ENCODE data around the gene ETNK2. TPM values are rescaled to one million over a fixed set of nuclear protein-coding genes. Genes with fewer than 3 reads are reported as not detected.

Gene ETNK2
- total RNA-seq, 1 donor from 2014 or later: 6.8 TPM

- Histone ChIP-seq H3K27ac (ENCODE audit: low read depth, low read length) (no peak overlapping the region), H3K27me3 (ENCODE audit: control insufficient read depth in 3 of 3, insufficient read depth in 3 of 3, low read length in 3 of 3) (peaks cover 19 to 51% (median 20%) of the 10 kb centered on the region in 3 donors)
Observed at GRCh38 chr1:204192589-204193352, 40.9 kb upstream of the ETNK2 start.

GRCh38 chr1:204192046-204192445 lies 40.2 kb upstream of the ETNK2 start:
- Histone ChIP-seq H3K36me3 (ENCODE audit: control insufficient read depth in 3 of 3, insufficient read depth in 3 of 3, low read length in 3 of 3) (no peaks in the 10 kb centered on the region), H3K4me3 (ENCODE audit: low read length in 3 of 3) (no peak overlapping the region), H3K4me1 (ENCODE audit: control insufficient read depth in 3 of 3, insufficient read depth in 3 of 3, low read length in 3 of 3) (peaks cover 2 to 19% (median 7%) of the 10 kb centered on the region in 3 donors), H3K27me3 (ENCODE audit: control insufficient read depth in 3 of 3, insufficient read depth in 3 of 3, low read length in 3 of 3) (peaks cover 26 to 57% (median 27%) of the 10 kb centered on the region in 3 donors), H3K27ac (ENCODE audit: low read depth, low read length) (no peak overlapping the region), H3K9ac (ENCODE audit: low read depth in 1 of 3, low read length in 3 of 3) (no peak overlapping the region), H3K9me3 (ENCODE audit: control insufficient read depth in 3 of 3, low read length in 3 of 3) (no peaks in the 10 kb centered on the region)

More at GRCh38 chr1:204192589-204193352, 40.9 kb upstream of the ETNK2 start:
- H3K9ac ChIP-seq (ENCODE audit: low read depth in 1 of 3, low read length in 3 of 3): no peak overlapping the region
- no peak overlapping the region for H3K4me3 ChIP-seq (ENCODE audit: low read length in 3 of 3)
- no peaks in the 10 kb centered on the region for H3K36me3 ChIP-seq (ENCODE audit: control insufficient read depth in 3 of 3, insufficient read depth in 3 of 3, low read length in 3 of 3)
- H3K4me1 ChIP-seq (ENCODE audit: control insufficient read depth in 3 of 3, insufficient read depth in 3 of 3, low read length in 3 of 3): peaks cover 2 to 23% (median 7%) of the 10 kb centered on the region in 3 donors
- no peaks in the 10 kb centered on the region for H3K9me3 ChIP-seq (ENCODE audit: control insufficient read depth in 3 of 3, low read length in 3 of 3)

DNA sequence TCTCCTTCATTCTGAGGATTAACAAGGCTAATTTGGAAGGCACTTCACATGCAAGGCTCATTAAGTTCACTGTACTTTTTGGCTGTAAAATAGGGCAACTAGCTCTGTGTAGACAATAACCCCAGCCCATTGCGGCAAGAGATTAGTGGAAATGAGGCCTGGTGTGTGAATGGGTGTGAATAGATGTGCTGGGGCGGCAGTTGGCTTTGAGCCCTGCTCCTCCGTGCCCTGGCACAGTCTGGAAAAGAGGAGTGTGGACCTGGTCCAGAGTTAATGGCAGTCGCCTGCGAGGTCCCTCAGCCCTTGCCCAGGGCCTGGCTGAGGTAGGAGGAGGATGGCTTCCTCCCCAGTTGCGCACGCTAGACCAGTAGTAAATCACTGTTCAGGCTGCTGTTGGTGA lies 39.6 kb upstream of the ETNK2 start:
- Histone ChIP-seq H3K9me3 (ENCODE audit: control insufficient read depth in 3 of 3, low read length in 3 of 3) (no peaks in the 10 kb centered on the region), H3K27me3 (ENCODE audit: control insufficient read depth in 3 of 3, insufficient read depth in 3 of 3, low read length in 3 of 3) (peaks cover 27 to 56% (median 29%) of the 10 kb centered on the region in 3 donors), H3K27ac (ENCODE audit: low read depth, low read length) (no peak overlapping the region), H3K9ac (ENCODE audit: low read depth in 1 of 3, low read length in 3 of 3) (no peak overlapping the region), H3K4me1 (ENCODE audit: control insufficient read depth in 3 of 3, insufficient read depth in 3 of 3, low read length in 3 of 3) (peaks cover 2 to 19% (median 7%) of the 10 kb centered on the region in 3 donors), H3K36me3 (ENCODE audit: control insufficient read depth in 3 of 3, insufficient read depth in 3 of 3, low read length in 3 of 3) (no peaks in the 10 kb centered on the region), H3K4me3 (ENCODE audit: low read length in 3 of 3) (no peak overlapping the region)

GRCh38 chr1:204190212-204191211 lies 38.7 kb upstream of the ETNK2 start:
- H3K27me3 ChIP-seq (ENCODE audit: control insufficient read depth in 3 of 3, insufficient read depth in 3 of 3, low read length in 3 of 3): peaks cover 27 to 55% (median 29%) of the 10 kb centered on the region in 3 donors
- no peaks in the 10 kb centered on the region for H3K9me3 ChIP-seq (ENCODE audit: control insufficient read depth in 3 of 3, low read length in 3 of 3)
- no peak overlapping the region for H3K27ac ChIP-seq (ENCODE audit: low read depth, low read length)
- no peak overlapping the region for H3K9ac ChIP-seq (ENCODE audit: low read depth in 1 of 3, low read length in 3 of 3)
- no peaks in the 10 kb centered on the region for H3K36me3 ChIP-seq (ENCODE audit: control insufficient read depth in 3 of 3, insufficient read depth in 3 of 3, low read length in 3 of 3)
- H3K4me3 ChIP-seq (ENCODE audit: low read length in 3 of 3): no peak overlapping the region
- peaks cover 2 to 19% (median 7%) of the 10 kb centered on the region in 3 donors for H3K4me1 ChIP-seq (ENCODE audit: control insufficient read depth in 3 of 3, insufficient read depth in 3 of 3, low read length in 3 of 3)

DNA sequence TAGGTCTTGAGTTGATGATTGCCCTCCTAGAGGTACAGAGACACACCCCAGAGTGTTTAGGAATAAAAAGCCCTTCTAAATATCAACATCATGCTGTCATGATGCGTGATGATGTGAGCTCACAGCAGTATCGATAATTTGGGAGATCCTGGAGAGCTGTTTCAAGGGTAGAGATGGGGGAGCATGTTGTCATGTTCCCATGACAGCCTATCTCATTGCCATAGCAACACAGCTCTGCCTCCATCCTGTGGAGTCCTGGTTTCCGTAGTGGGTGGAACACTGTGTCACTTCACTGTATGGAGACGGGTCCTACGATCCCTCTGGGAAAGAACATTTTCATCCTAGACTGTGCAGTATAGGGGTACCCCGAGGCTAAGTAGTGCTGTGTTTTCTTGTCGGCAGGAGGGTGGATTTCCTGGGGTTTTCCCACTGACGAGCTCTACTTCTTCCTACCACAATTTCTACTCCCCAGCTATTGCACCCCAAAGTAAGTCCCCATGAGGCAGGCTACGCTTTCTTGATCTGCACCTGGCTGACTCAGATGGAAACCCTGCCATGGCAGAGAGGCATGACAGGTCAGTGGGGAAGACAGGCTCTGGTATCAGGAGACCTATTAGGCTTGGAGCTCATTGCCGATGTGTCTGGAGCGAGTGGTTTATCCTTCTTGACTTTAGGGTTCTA lies 37.3 kb upstream of the ETNK2 start:
- H3K9me3 ChIP-seq (ENCODE audit: control insufficient read depth in 3 of 3, low read length in 3 of 3): no peaks in the 10 kb centered on the region
- no peaks in the 10 kb centered on the region for H3K36me3 ChIP-seq (ENCODE audit: control insufficient read depth in 3 of 3, insufficient read depth in 3 of 3, low read length in 3 of 3)
- peaks cover 2 to 19% (median 7%) of the 10 kb centered on the region in 3 donors for H3K4me1 ChIP-seq (ENCODE audit: control insufficient read depth in 3 of 3, insufficient read depth in 3 of 3, low read length in 3 of 3)
- no peak overlapping the region for H3K9ac ChIP-seq (ENCODE audit: low read depth in 1 of 3, low read length in 3 of 3)
- no peak overlapping the region for H3K27ac ChIP-seq (ENCODE audit: low read depth, low read length)
- H3K4me3 ChIP-seq (ENCODE audit: low read length in 3 of 3): no peak overlapping the region
- H3K27me3 ChIP-seq (ENCODE audit: control insufficient read depth in 3 of 3, insufficient read depth in 3 of 3, low read length in 3 of 3): peaks cover 22 to 42% (median 29%) of the 10 kb centered on the region in 3 donors

GRCh38 chr1:204186597-204186996 lies 34.8 kb upstream of the ETNK2 start:
- peaks cover 1 to 10% (median 2%) of the 10 kb centered on the region in 3 donors for H3K4me1 ChIP-seq (ENCODE audit: control insufficient read depth in 3 of 3, insufficient read depth in 3 of 3, low read length in 3 of 3)
- H3K4me3 ChIP-seq (ENCODE audit: low read length in 3 of 3): no peak overlapping the region
- no peak overlapping the region for H3K27ac ChIP-seq (ENCODE audit: low read depth, low read length)
- H3K9me3 ChIP-seq (ENCODE audit: control insufficient read depth in 3 of 3, low read length in 3 of 3): no peaks in the 10 kb centered on the region
- H3K27me3 ChIP-seq (ENCODE audit: control insufficient read depth in 3 of 3, insufficient read depth in 3 of 3, low read length in 3 of 3): peaks cover 19 to 33% (median 29%) of the 10 kb centered on the region in 3 donors
- no peak overlapping the region for H3K9ac ChIP-seq (ENCODE audit: low read depth in 1 of 3, low read length in 3 of 3)
- H3K36me3 ChIP-seq (ENCODE audit: control insufficient read depth in 3 of 3, insufficient read depth in 3 of 3, low read length in 3 of 3): no peaks in the 10 kb centered on the region

DNA sequence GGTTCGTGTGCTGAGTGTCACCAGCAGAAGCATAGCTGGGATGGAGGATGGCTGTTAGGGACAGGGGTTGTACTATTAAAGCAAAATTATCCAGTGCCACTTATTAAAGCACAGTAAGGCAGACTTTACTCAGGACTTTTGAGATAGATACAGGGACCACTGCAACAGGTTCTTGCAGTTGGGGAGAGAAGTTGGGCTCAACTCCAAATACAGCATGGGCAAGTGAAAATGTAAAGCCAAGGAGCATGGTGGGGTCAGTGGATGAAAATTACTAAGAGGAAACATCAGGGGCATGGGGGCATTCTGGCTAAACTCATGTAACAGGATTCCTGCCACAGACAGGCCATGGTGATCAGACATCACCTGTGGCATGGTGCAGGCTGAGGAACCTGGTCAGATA lies 29.3 kb upstream of the ETNK2 start:
- Histone ChIP-seq H3K9me3 (ENCODE audit: control insufficient read depth in 3 of 3, low read length in 3 of 3) (no peaks in the 10 kb centered on the region), H3K36me3 (ENCODE audit: control insufficient read depth in 3 of 3, insufficient read depth in 3 of 3, low read length in 3 of 3) (no peaks in the 10 kb centered on the region)

GRCh38 chr1:204180133-204180532 lies 28.3 kb upstream of the ETNK2 start:
- Histone ChIP-seq H3K27me3 (ENCODE audit: control insufficient read depth in 3 of 3, insufficient read depth in 3 of 3, low read length in 3 of 3) (peaks cover 0 to 24% (median 9%) of the 10 kb centered on the region in 3 donors), H3K27ac (ENCODE audit: low read depth, low read length) (no peak overlapping the region), H3K9ac (ENCODE audit: low read depth in 1 of 3, low read length in 3 of 3) (no peak overlapping the region), H3K4me3 (ENCODE audit: low read length in 3 of 3) (no peak overlapping the region), H3K36me3 (ENCODE audit: control insufficient read depth in 3 of 3, insufficient read depth in 3 of 3, low read length in 3 of 3) (no peaks in the 10 kb centered on the region), H3K9me3 (ENCODE audit: control insufficient read depth in 3 of 3, low read length in 3 of 3) (no peaks in the 10 kb centered on the region), H3K4me1 (ENCODE audit: control insufficient read depth in 3 of 3, insufficient read depth in 3 of 3, low read length in 3 of 3) (no peaks in the 10 kb centered on the region)

More for the DNA sequence above, 29.3 kb upstream of the ETNK2 start:
- H3K27ac ChIP-seq (ENCODE audit: low read depth, low read length): no peak overlapping the region
- H3K4me3 ChIP-seq (ENCODE audit: low read length in 3 of 3): no peak overlapping the region
- peaks cover 0 to 23% (median 8%) of the 10 kb centered on the region in 3 donors for H3K27me3 ChIP-seq (ENCODE audit: control insufficient read depth in 3 of 3, insufficient read depth in 3 of 3, low read length in 3 of 3)
- no peaks in the 10 kb centered on the region for H3K4me1 ChIP-seq (ENCODE audit: control insufficient read depth in 3 of 3, insufficient read depth in 3 of 3, low read length in 3 of 3)
- no peak overlapping the region for H3K9ac ChIP-seq (ENCODE audit: low read depth in 1 of 3, low read length in 3 of 3)

- H3K27me3 ChIP-seq (ENCODE audit: control insufficient read depth in 3 of 3, insufficient read depth in 3 of 3, low read length in 3 of 3): peaks cover 0 to 24% (median 11%) of the 10 kb centered on the region in 3 donors
Observed at GRCh38 chr1:204178487-204179281, 26.8 kb upstream of the ETNK2 start.

More at GRCh38 chr1:204178487-204179281, 26.8 kb upstream of the ETNK2 start:
- H3K9ac ChIP-seq (ENCODE audit: low read depth in 1 of 3, low read length in 3 of 3): no peak overlapping the region
- no peak overlapping the region for H3K4me3 ChIP-seq (ENCODE audit: low read length in 3 of 3)
- no peaks in the 10 kb centered on the region for H3K4me1 ChIP-seq (ENCODE audit: control insufficient read depth in 3 of 3, insufficient read depth in 3 of 3, low read length in 3 of 3)
- H3K9me3 ChIP-seq (ENCODE audit: control insufficient read depth in 3 of 3, low read length in 3 of 3): no peaks in the 10 kb centered on the region
- no peak overlapping the region for H3K27ac ChIP-seq (ENCODE audit: low read depth, low read length)
- H3K36me3 ChIP-seq (ENCODE audit: control insufficient read depth in 3 of 3, insufficient read depth in 3 of 3, low read length in 3 of 3): no peaks in the 10 kb centered on the region

Data from skeletal muscle tissue (tissue), 4 donors.